ENCODE measurements around the gene CSH1.
A peak's percentile ranks its signal among the peaks of the same experiment; 100 is the strongest.

The CSH1 gene

DNA sequence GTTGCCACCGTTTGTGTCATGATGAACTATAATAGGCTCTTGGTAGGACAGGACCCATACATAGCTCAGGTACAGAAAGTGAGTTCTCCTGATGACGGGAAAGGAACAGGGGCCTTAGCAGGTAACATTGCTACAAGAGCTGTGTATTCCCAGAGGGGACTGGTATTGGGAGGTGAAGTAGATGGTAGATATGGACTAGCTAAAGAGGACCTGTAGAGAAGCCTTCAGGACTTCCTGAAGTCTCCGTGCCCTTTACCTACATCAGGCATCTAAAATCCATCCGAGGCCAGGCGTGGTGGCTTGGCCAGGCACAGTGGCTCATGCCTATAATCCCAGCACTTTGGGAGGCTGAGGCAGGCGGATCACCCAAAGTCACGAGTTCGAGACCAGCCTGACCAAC lies 41.2 kb downstream of the CSH1 start:
- no peak for DNase-seq

- no peak for DNase-seq
Observed at GRCh38 chr17:63854709-63855108, 41.7 kb downstream of the CSH1 start.

- DNase-seq: no peak
Observed at GRCh38 chr17:63853260-63853659, 43.1 kb downstream of the CSH1 start.

- no peak for DNase-seq
Observed at GRCh38 chr17:63850401-63850800, 46.0 kb downstream of the CSH1 start.

DNA sequence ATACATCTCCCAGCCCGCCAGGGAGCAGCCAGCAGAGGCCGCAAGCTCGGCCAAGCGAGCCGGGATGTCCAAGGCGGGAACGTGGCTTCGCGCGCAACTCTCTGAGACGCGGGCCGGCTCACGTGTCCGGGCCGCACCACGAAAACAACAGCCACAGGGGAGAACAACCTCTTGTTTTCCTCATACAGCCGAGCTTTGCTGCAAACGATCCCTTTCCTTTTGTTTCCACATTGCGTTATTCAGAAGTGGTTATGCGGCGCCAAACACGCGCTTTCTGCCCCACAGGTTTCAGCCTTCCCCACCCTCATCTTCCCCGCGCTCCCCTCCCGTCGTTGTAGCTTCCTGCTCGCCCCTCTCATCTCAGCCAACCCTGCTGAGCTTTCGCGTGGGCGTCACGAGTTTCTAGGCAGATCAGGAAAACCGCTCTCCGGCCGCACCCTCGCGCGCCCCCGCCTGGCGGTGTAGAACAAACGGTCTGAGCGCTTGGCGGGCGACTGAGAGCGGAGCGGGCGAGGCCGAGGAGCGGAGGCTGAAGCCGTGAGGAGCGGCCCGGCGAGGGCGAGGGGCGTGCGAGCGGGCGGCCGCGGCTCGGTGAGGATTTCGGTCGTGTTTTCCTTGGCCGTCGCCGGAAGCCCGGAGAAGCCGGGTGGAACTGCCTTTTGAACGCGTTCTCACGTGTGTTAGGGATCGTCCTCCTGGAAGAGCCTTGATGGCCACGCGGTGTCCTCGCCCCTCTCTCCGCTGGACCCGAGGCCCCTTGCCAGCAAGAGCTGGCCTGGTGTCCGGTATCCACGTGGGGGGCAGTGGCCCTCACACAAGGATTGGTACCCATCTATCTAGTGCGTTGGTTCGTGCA lies 47.3 kb downstream of the CSH1 start:
- DNase-seq: peak; percentile 94 to 96

DNA sequence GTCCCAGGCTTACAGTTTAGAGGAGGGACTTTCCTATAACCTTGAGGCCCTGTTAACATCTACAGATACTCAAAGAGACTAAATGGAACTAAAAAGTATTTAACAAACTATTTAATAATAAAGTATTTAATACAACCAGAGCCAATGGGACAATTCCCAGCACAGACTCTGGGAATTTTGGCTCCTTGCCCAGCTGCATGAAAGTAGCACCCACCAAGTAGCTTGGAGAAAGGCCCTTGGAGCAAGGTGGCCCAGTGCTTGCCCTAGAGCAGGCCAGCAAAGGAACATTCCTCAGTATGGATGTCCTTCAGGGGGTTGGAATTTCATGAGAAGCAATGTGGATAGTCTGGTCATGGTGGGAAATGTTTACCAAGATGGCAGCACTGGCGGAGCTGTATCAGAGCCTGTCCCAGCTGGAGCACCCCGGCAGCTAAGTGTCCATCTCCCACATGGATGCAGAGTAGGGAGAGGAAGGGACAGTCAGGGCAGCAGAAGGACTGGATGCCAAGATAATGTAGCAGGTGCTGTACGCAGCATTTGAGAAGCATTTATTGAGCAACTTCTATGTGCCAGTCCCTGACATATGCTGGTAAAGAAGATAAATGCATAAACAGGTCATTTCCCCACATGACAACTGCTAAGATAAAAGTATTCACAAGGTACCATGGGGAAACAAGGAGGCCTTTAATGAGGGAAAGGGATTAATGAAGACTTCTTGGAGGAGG lies 48.7 kb downstream of the CSH1 start:
- no peak for DNase-seq

GRCh38 chr17:63845509-63845908 lies 50.9 kb downstream of the CSH1 start:
- DNase-seq: no peak
